A673 (cell line): ENCODE results near the gene BABAM2.

ENCODE experiments used
- CTCF ChIP-seq: fragments of 300-800, 200-600 bp; sonication (generic); conservative IDR thresholded peaks from 2 replicates; pipeline ENCODE4 v1.5.1; 2017; ENCODE audit warnings: low read depth, mild to moderate bottlenecking, antibody characterized with exemption, low read length, moderate library complexity, mixed read lengths
- EZH2 ChIP-seq: fragments of 200-600 bp; sonication (generic); IDR thresholded peaks from 2 replicates; pipeline ENCODE4 v1.6.1; 2017; ENCODE audit warnings: borderline replicate concordance, low read depth, mild to moderate bottlenecking, mixed read lengths, antibody characterized with exemption, low read length; ENCODE audit not compliant: poor library complexity, severe bottlenecking

- TF ChIP-seq CTCF (no peak), EZH2 (no peak)
These were observed 359.5 kb downstream of the BABAM2 start for GRCh38 chr2:28250006-28250405.
